Measurements from ENCODE around the gene DUSP1. TPM values are rescaled to one million over a fixed set of nuclear protein-coding genes. Genes with fewer than 3 reads are reported as not detected.

DUSP1 gene
- total RNA-seq, 1 experiment from 2014 or later: 522 TPM

GRCh38 chr5:172769616-172770373 lies 1.2 kb downstream of the DUSP1 start:
- ChIA-PET CTCF (interaction anchor here (2.1 kb wide), 1 partner anchor 99 kb away, joined by 6 read pairs; no protein-coding TSS in a partner anchor), POLR2A (ENCODE audit: unreplicated experiment) (no interaction called here)
- intact Hi-C loops (cut with micrococcal nuclease): loop anchor here (2.0 to 10.0 kb wide), 3 partner anchors 163 to 685 kb away; partner anchors contain the start of gene RPL26L1
- H3K4me2 ChIP-seq (ENCODE audit: low read length): peak overlapping the region; percentile 96
- peaks cover 29% of the 10 kb centered on the region for H3K36me3 ChIP-seq (ENCODE audit: low read depth, low read length)
- peaks cover 55% of the 10 kb centered on the region for H3K4me1 ChIP-seq (ENCODE audit: insufficient read depth, low read length)
- H4K20me1 ChIP-seq (ENCODE audit: low read length): peaks cover 32% of the 10 kb centered on the region
- TSS peak; percentile 47 for BruUV-seq (replicated peaks)
- no peak for DNase-seq
- TF ChIP-seq EZH2 (IDR thresholded peaks at IDR 0.05; ENCODE audit: low read length, unreplicated experiment) (no peak), CTCF (conservative IDR thresholded peaks at IDR 0.05; ENCODE audit: low read depth, low read length) (no peak), EZH2phosphoT487 (IDR thresholded peaks at IDR 0.05; ENCODE audit: borderline replicate concordance, low read length) (no peak)
- H3K9me3 ChIP-seq (ENCODE audit: low read length): no peaks in the 10 kb centered on the region
- H2AFZ ChIP-seq (ENCODE audit: low read length): no peak overlapping the region
- H3K9ac ChIP-seq (ENCODE audit: low read length): peak overlapping the region; percentile 98
- peak overlapping the region; percentile 72 for H3K27ac ChIP-seq (ENCODE audit: low read length)
- ATAC-seq: no peak
- peaks cover 35% of the 10 kb centered on the region for H3K79me2 ChIP-seq (ENCODE audit: low read length)
- H3F3A ChIP-seq (ENCODE audit: low read length, unreplicated experiment): peaks cover 26% of the 10 kb centered on the region
- H3K27me3 ChIP-seq (ENCODE audit: low read length): no peaks in the 10 kb centered on the region
- peak overlapping the region; percentile 90 for H3K4me3 ChIP-seq (ENCODE audit: low read length)
- no peaks in the 10 kb centered on the region for H3K9me2 ChIP-seq (replicated peaks; ENCODE audit: low read length)

DNA sequence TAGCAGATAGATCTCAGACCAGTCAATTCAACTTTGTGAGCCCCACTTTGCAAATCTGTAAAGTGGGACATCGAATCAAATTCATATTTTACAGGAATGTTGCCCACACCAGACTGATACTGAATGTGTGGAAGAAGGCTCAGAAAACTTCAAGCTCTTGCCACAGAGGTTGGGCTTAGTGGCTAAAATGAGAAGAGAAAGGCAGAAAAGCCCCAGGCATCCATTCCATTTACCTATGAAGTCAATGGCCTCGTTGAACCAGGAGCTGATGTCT lies 1.7 kb downstream of the DUSP1 start:
- Histone ChIP-seq H2AFZ (ENCODE audit: low read length) (no peak overlapping the region), H3K27me3 (ENCODE audit: low read length) (no peaks in the 10 kb centered on the region), H4K20me1 (ENCODE audit: low read length) (peaks cover 32% of the 10 kb centered on the region), H3F3A (ENCODE audit: low read length, unreplicated experiment) (peaks cover 26% of the 10 kb centered on the region), H3K79me2 (ENCODE audit: low read length) (peaks cover 35% of the 10 kb centered on the region), H3K36me3 (ENCODE audit: low read depth, low read length) (peaks cover 29% of the 10 kb centered on the region), H3K4me3 (ENCODE audit: low read length) (peak overlapping the region; percentile 90), H3K9me3 (ENCODE audit: low read length) (no peaks in the 10 kb centered on the region), H3K27ac (ENCODE audit: low read length) (peak overlapping the region; percentile 72), H3K4me2 (ENCODE audit: low read length) (peak overlapping the region; percentile 96), H3K4me1 (ENCODE audit: insufficient read depth, low read length) (peaks cover 59% of the 10 kb centered on the region), H3K9me2 (replicated peaks; ENCODE audit: low read length) (no peaks in the 10 kb centered on the region), H3K9ac (ENCODE audit: low read length) (peak overlapping the region; percentile 98)
- POLR2A ChIA-PET (ENCODE audit: unreplicated experiment): no interaction called here
- BruUV-seq (replicated peaks): no TSS peak
- TF ChIP-seq CTCF (conservative IDR thresholded peaks at IDR 0.05; ENCODE audit: low read depth, low read length): no peak
- TF ChIP-seq EZH2 (IDR thresholded peaks at IDR 0.05; ENCODE audit: low read length, unreplicated experiment): no peak
- TF ChIP-seq EZH2phosphoT487 (IDR thresholded peaks at IDR 0.05; ENCODE audit: borderline replicate concordance, low read length): no peak
- no peak for ATAC-seq
- intact Hi-C loops (cut with micrococcal nuclease): no loop called here
- CTCF ChIA-PET: interaction anchor here (2.1 kb wide), 1 partner anchor 99 kb away, joined by 6 read pairs; no protein-coding TSS in a partner anchor
- no peak for DNase-seq

Measured in PC-3 (cell line).